B cell (primary cell): ENCODE data around the gene TSTD1. TPM values are rescaled to one million over a fixed set of nuclear protein-coding genes. Genes with fewer than 3 reads are reported as not detected.

Experiments
- ATAC-seq: fragments of 200-7000 bp; cut with Tn5 transposase; one replicate; pipeline ENCODE4 v1.10.0; 2021; ENCODE audit warnings: low read depth, mild to moderate bottlenecking, moderate number of reproducible peaks, moderate library complexity
- CTCF ChIA-PET: fragments of 350-600 bp; sonication (Branson Sonifier 250); formaldehyde crosslinking; loops from one replicate; lab custom pipeline; 2021; ENCODE audit warnings: antibody characterized with exemption, inconsistent platforms; lab: Charles Lee
- POLR2A ChIA-PET: fragments of 350-600 bp; sonication (Branson Sonifier 250); formaldehyde crosslinking; loops from one replicate; lab custom pipeline; 2021; ENCODE audit warnings: antibody characterized with exemption; lab: Charles Lee
- DNase-seq: peaks from one replicate; pipeline ENCODE4 v3.0.0; 2013
- H2AFZ ChIP-seq: 2 replicates; pipeline ENCODE4 v1.6.1; 2012; ENCODE audit warnings: mild to moderate bottlenecking, low read depth, low read length; ENCODE audit not compliant: insufficient read depth, poor library complexity, severe bottlenecking
- H3K27ac ChIP-seq, 2 donors: 1 replicate in 1 of 2; 2 replicates in 1 of 2; pipeline ENCODE4 v1.5.1; 2012 to 2013; ENCODE audit warnings: low read length in 2 of 2, mild to moderate bottlenecking in 2 of 2, moderate library complexity in 1 of 2
- H3K27me3 ChIP-seq, 4 experiments: fragments of 200-600 bp in 1 of 4; sonication (generic) in 1 of 4; replicated peaks in 1 of 4; 1 replicate in 2 of 4; 2 replicates in 2 of 4; pipeline versions ENCODE4 v1.6.1 to v1.7.0; 2013 to 2016; ENCODE audit warnings: low read length in 3 of 4, mild to moderate bottlenecking in 2 of 4, mixed read lengths in 1 of 4, moderate library complexity in 1 of 4; ENCODE audit not compliant: insufficient read depth in 4 of 4, control insufficient read depth in 3 of 4; ENCODE audit errors: control extremely low read depth in 1 of 4
- H3K36me3 ChIP-seq, 2 experiments: replicated peaks in 1 of 2; 1 replicate in 1 of 2; 2 replicates in 1 of 2; pipeline versions ENCODE4 v1.6.1 to v1.7.1; 2013; ENCODE audit warnings: low read length in 1 of 2; ENCODE audit not compliant: insufficient read depth in 2 of 2, control insufficient read depth in 1 of 2; ENCODE audit errors: control extremely low read depth in 1 of 2, extremely low read depth in 1 of 2
- H3K4me1 ChIP-seq, 2 donors: fragments of 200-600 bp in 1 of 2; sonication (generic) in 1 of 2; 1 replicate in 1 of 2; 2 replicates in 1 of 2; pipeline versions ENCODE4 v1.5.1 to v1.6.1; 2013 to 2017; ENCODE audit warnings: low read length in 2 of 2; ENCODE audit not compliant: control insufficient read depth in 2 of 2, insufficient read depth in 2 of 2
- H3K4me2 ChIP-seq: replicated peaks from 2 replicates; pipeline ENCODE3; 2012; ENCODE audit warnings: mild to moderate bottlenecking, low read depth, low read length; ENCODE audit not compliant: poor library complexity, severe bottlenecking
- H3K4me3 ChIP-seq, 5 experiments: fragments of 200-600 bp in 1 of 5; sonication (generic) in 1 of 5; 1 replicate in 3 of 5; 2 replicates in 2 of 5; pipeline versions ENCODE4 v1.5.1 to v1.7.0; 2011 to 2016; ENCODE audit warnings: low read length in 4 of 5, mild to moderate bottlenecking in 4 of 5, low read depth in 2 of 5, control low read depth in 1 of 5, moderate library complexity in 1 of 5; ENCODE audit not compliant: insufficient read depth in 1 of 5; ENCODE audit errors: control extremely low read depth in 1 of 5, extremely low read depth in 1 of 5
- H3K79me2 ChIP-seq: fragments of 200-600 bp; sonication (generic); one replicate; pipeline ENCODE4 v1.6.0; 2016; ENCODE audit warnings: low read length; ENCODE audit not compliant: control insufficient read depth, insufficient read depth
- H3K9ac ChIP-seq: fragments of 200-600 bp; sonication (generic); 2 replicates; pipeline ENCODE4 v1.6.1; 2017; ENCODE audit warnings: mild to moderate bottlenecking, low read length, moderate library complexity
- H3K9me3 ChIP-seq, 3 donors: one replicate each; pipeline versions ENCODE4 v1.6.1 to v1.7.1; 2013; ENCODE audit warnings: low read length in 2 of 3; ENCODE audit not compliant: control insufficient read depth in 2 of 3, insufficient read depth in 1 of 3; ENCODE audit errors: control extremely low read depth in 1 of 3
- H4K20me1 ChIP-seq: 2 replicates; pipeline ENCODE4 v1.6.0; 2012; ENCODE audit warnings: mild to moderate bottlenecking, low read length; ENCODE audit not compliant: insufficient read depth, control insufficient read depth, poor library complexity, severe bottlenecking
- H3K27ac Mint-ChIP-seq: one replicate; pipeline ENCODE4 v1.8.0; 2021; ENCODE audit warnings: mixed read lengths
- H3K27me3 Mint-ChIP-seq: one replicate; pipeline ENCODE4 v1.8.0; 2021; ENCODE audit warnings: mixed read lengths
- H3K4me1 Mint-ChIP-seq: one replicate; pipeline ENCODE4 v1.8.0; 2021; ENCODE audit warnings: mixed read lengths
- H3K4me3 Mint-ChIP-seq: one replicate; pipeline ENCODE4 v1.8.0; 2021; ENCODE audit warnings: mixed read lengths
- H3K9me3 Mint-ChIP-seq: one replicate; pipeline ENCODE4 v1.8.0; 2022; ENCODE audit warnings: mixed read lengths; ENCODE audit not compliant: insufficient read depth
- CTCF ChIP-seq: fragments of 200-600 bp; IDR thresholded peaks from one replicate; pipeline ENCODE4 v1.8.0; 2022; ENCODE audit warnings: antibody characterized with exemption, mild to moderate bottlenecking
- EZH2 ChIP-seq: IDR thresholded peaks from 2 replicates; pipeline ENCODE4 v1.6.1; 2012; ENCODE audit warnings: borderline replicate concordance, low read depth, mild to moderate bottlenecking, moderate library complexity, low read length; ENCODE audit not compliant: insufficient read depth, poor library complexity, severe bottlenecking
- WGBS: methylation state at CpG from one replicate; pipeline ENCODE4 v1.1.5; 2013; ENCODE audit warnings: missing lambda C conversion rate; ENCODE audit not compliant: insufficient coverage; 5-methylcytosine and 5-hydroxymethylcytosine counted together
- intact Hi-C: fragments of 100-400 bp; cut with micrococcal nuclease; formaldehyde crosslinking; loops from one replicate; pipeline ENCODE4 v1.10.0; 2022
- polyA plus RNA-seq: library from polyadenylated mRNA; depleted of rRNA; stranded (reverse); fragments of >200 nt; gene quantifications from 2 replicates; pipeline ENCODE4 v1.2.3, GENCODE V29; 2012
- total RNA-seq, 2 donors: library from RNA; stranded (reverse); fragments of 120-200 nt in 1 of 2; gene quantifications; 1 replicate in 1 of 2; 2 replicates in 1 of 2; pipeline versions ENCODE4 v1.2.3 to v1.2.4, GENCODE V29; 2013 to 2022

Gene TSTD1
- total and polyA plus RNA-seq, 2 donors (not counting 1 experiment from before 2014, with no cell fraction given) = 85.6 to 242 TPM

GRCh38 chr1:161054805-161055204 lies 16.0 kb upstream of the TSTD1 start:
- peaks cover 62% of the 10 kb centered on the region for H4K20me1 ChIP-seq
- H3K36me3 ChIP-seq = peaks cover 2 to 79% of the 10 kb centered on the region in 2 experiments
- ChIA-PET CTCF (interaction anchor here (0.6 to 2.3 kb wide), 7 partner anchors 8 to 730 kb away, joined by 3 to 10 read pairs (median 3); partner anchors contain the start of gene USF1), POLR2A (no interaction called here)
- H2AFZ ChIP-seq = no peak overlapping the region
- no peak overlapping the region for H3K4me3 ChIP-seq
- H3K4me2 ChIP-seq = no peak overlapping the region
- Mint-ChIP-seq H3K9me3 (no peaks in the 10 kb centered on the region), H3K27me3 (no peaks in the 10 kb centered on the region), H3K4me3 (no peak overlapping the region), H3K27ac (peak overlapping the region; percentile 20), H3K4me1 (peaks cover 19% of the 10 kb centered on the region)
- no peak for TF ChIP-seq CTCF
- no peak for TF ChIP-seq EZH2
- WGBS = 76% methylated on average over 4 of the region's 7 CpGs
- no peaks in the 10 kb centered on the region for H3K9me3 ChIP-seq
- H3K9ac ChIP-seq = no peak overlapping the region
- no peak overlapping the region for H3K27ac ChIP-seq
- ATAC-seq (no peak), DNase-seq (no peak)
- H3K27me3 ChIP-seq = no peaks in the 10 kb centered on the region
- intact Hi-C loops = no loop called here
- peaks cover 0 to 5% of the 10 kb centered on the region in 2 donors for H3K4me1 ChIP-seq
- peaks cover 82% of the 10 kb centered on the region for H3K79me2 ChIP-seq

GRCh38 chr1:161054232-161054631 lies 15.5 kb upstream of the TSTD1 start:
- H3K79me2 ChIP-seq = peaks cover 76% of the 10 kb centered on the region
- no peaks in the 10 kb centered on the region for H3K9me3 ChIP-seq
- Mint-ChIP-seq H3K27me3 (no peaks in the 10 kb centered on the region), H3K9me3 (no peaks in the 10 kb centered on the region), H3K4me3 (no peak overlapping the region), H3K4me1 (peaks cover 14% of the 10 kb centered on the region), H3K27ac (peak overlapping the region; percentile 53)
- DNase-seq (no peak), ATAC-seq (no peak)
- H4K20me1 ChIP-seq = peaks cover 56% of the 10 kb centered on the region
- H3K4me2 ChIP-seq = no peak overlapping the region
- ChIA-PET POLR2A (no interaction called here), CTCF (interaction anchor here (0.8 to 2.3 kb wide), 5 partner anchors 8 to 57 kb away, joined by 3 to 10 read pairs (median 4); partner anchors contain the start of gene USF1)
- H3K27ac ChIP-seq = no peak overlapping the region
- H3K36me3 ChIP-seq = peaks cover 3 to 79% of the 10 kb centered on the region in 2 experiments
- no peak overlapping the region for H2AFZ ChIP-seq
- intact Hi-C loops = no loop called here
- no peak overlapping the region for H3K4me3 ChIP-seq
- 98% methylated on average over 4 of the region's 4 CpGs for WGBS
- TF ChIP-seq CTCF = no peak
- no peak for TF ChIP-seq EZH2
- H3K4me1 ChIP-seq = peaks cover 0 to 3% of the 10 kb centered on the region in 2 donors
- no peak overlapping the region for H3K9ac ChIP-seq
- no peaks in the 10 kb centered on the region for H3K27me3 ChIP-seq
